T-helper 1 cell (primary cell): Measurements from ENCODE around the gene G6PC3.
A peak's percentile ranks its signal among the peaks of the same experiment; 100 is the strongest.

Source experiments
- DNase-seq, 5 donors: peaks; one replicate each; pipeline ENCODE4 v3.0.0-alpha.2; 2012 to 2020

Gene G6PC3

DNA sequence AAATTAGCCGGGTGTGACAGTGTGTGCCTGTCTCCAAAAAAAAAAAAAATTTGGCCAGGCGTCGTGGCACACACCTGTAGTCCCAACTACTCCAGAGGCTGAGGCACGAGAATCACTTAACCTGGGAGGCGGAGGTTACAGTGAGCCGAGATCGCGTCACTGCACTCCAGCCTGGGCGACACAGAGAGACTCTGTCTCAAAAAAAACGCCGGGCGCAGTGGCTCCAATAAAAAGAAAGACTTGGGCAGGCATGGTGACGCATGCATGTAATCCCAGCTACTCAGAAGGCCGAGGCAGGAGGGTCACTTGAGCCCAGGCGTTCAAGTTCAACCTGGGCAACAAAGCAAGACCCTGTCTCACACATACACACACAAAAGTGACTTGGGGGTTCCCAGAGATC lies 7.7 kb upstream of the G6PC3 start:
- no peak for DNase-seq

DNA sequence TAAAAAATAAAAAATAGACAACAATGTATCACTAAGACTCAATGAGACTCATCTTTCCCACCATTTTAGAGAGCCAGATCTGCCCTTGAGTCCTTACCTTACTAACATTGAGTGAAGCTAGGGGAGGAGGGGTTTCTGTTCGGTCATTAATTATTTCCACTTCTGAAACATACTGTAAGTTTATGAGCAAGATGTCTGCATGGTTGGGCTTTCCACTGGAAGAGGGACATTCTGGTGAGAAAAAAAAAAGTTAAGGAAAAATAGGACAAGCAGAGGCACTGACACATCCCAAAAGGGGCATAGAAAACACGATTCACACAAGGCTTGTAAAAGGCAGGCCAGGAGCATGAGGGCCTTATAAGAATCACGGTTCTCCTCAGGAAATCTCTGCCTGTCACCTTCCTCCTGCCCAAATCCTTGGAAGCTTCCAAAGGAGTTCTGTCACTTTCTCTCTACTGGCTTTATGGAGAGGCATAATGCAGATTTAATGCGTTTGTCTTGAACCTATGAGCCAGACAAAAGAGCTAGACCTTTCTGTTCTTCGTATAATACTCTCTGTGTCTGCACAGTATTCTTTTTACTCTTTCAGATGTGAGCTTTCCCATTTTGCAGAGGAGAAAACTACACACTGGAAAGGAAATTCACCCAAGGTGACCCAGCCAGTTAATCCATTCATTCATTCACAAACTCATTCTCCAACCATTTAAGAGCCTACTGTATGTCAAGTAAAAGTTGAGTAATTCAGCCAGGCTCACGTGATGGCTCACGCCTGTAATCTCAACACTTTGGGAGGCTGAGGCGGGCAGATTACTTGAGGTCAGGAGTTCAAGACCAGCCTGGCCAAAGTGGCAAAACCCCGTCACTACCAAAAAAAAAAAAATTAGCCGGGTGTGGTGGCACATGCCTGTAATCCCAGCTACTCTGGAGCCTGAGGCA lies 6.6 kb upstream of the G6PC3 start:
- DNase-seq = no peak

DNA sequence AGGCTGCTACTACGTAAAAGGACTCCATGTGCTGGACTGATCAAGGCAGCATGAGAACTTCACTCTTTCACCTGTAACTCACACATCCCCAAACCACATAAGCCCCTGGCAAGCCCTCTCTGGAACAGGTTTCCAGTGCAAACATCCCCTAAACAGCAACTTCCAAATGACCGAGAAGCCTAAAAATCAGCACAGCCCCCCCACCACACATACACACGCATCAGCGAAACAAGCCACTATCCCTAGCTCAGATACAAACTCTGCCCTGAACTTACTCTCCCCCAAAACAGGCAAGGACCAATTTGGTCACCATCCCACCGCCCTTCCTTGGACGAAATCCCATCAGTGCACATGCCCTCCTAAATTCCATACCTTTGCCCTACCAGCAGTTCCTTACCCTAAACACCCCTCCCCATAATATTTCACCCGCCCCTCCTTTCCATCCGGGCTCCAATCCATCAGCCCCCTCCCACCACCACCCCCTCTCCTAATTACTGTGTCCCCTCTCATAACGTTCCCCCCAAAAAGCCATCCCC lies 4.8 kb upstream of the G6PC3 start:
- peak in 1 of 5 donors; percentile 19 for DNase-seq

DNA sequence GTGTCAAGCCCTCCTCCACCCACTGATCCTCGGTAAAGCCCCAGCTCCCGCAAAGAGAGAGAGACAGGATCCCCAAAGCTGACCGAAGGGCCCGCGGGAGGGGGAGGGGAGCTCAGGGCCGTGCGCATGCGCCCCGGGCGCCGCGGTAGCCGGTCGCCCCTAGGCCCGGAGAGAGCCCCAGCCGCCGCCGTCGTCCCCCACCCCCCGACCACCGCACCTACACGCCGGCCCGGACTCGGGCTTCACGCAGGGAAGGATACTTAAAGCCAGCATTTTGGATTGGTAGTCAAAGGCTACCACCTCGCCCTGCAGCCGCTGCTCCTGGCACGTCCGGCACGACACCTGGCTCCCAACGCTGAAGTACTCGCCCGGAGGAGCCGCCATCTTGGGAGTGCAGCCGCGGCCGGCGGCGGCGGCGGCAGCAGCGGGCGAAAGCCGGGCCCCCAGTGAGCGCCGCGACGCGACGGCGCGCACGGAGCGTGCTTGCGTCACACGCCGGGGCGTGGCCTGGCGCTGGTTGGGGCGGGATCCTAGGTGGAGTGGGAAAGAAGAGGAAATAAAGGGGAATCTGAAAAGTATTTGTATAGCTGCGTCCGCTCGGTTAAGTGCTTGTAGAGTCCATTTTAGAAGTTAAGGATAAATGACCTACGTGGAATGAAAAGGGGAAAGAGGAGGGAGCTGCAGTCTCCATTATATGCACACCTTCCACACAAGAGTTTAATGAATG lies 4.2 kb upstream of the G6PC3 start, which contains the start of gene LSM12:
LSM12 (minus strand) TSS at position 468 of the 727 bp plus-strand sequence; CDS start at position 384, 84 bp downstream.
- DNase-seq = peak; percentile 73 to 90 (median 83)

DNA sequence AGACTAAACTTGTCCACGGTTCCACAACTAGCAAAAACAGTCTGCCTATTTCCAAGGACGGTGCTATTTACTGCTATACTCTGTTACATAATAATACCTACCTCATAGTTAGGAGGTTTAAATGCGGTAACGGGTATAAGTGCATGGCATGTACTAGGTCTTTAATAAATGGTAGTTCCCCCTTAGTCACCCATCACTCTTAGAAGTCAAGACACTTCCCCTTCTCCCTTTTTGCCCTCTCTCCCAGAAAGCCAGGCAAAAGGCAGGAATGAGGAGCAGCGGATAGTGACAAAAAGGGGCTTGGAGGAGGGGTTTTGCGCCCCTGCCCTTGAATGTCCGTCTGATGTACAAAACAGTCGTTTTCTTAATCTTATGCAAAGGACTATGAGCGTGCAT lies 3.0 kb upstream of the G6PC3 start:
- no peak for DNase-seq

DNA sequence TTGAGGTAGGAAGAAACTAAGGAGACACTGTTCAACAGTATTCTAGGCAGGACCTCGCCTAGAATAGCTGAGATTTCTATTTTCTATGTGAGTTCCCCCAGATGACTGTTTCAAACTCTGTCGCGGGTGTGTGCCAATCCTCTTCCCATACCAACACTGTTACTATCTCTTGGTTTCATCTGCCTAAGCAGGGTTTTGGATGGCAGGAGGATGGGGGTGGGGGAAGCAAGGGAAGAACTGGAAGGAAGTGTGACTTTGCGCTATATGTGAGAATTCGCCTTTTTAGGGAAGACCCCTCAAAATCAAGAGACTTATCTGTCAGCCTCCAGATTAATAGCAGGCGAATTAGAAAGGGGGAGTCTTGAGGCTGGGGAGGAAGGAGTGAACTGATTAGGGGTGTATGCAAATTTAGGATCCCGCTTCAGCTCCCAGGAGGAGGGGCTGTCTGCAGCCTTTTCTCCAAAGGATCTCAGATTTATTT lies 521 bp upstream of the G6PC3 start:
- no peak for DNase-seq

DNA sequence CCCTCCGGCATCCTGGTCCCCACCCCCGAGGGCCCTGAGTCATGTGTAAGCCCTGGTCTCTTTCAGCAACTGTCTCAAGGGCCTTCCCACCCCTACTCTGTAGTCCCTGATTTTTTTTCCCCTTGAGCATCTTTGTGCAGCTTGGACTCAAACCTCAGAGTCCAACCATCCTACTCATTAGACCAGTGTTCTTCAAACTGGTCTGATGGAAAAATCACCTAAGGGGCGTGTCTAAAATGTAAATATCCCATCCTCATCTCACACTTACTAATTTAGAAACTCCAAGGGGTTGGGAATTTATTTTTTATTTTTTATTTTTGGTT lies 624 bp downstream of the G6PC3 start:
- DNase-seq = no peak

DNA sequence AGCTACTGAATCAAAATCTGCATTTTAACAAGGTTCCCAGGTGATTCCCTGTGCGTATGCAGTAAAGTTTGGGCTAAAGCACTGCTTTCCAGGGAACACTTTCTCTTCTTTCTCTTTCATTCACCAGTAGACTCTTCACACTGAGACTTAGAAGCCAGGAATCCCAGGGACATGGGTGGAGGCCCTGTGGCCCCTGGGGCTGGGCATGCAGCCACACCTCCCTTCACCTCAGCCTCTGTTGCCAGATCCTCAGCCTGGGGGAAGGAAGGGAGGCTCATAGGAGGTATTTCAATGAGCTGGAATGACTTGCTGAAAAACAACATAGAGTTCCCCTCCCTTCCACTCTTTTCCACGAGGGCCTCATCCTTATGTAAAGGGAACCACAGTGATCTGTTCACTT lies 1.2 kb downstream of the G6PC3 start:
- no peak for DNase-seq

DNA sequence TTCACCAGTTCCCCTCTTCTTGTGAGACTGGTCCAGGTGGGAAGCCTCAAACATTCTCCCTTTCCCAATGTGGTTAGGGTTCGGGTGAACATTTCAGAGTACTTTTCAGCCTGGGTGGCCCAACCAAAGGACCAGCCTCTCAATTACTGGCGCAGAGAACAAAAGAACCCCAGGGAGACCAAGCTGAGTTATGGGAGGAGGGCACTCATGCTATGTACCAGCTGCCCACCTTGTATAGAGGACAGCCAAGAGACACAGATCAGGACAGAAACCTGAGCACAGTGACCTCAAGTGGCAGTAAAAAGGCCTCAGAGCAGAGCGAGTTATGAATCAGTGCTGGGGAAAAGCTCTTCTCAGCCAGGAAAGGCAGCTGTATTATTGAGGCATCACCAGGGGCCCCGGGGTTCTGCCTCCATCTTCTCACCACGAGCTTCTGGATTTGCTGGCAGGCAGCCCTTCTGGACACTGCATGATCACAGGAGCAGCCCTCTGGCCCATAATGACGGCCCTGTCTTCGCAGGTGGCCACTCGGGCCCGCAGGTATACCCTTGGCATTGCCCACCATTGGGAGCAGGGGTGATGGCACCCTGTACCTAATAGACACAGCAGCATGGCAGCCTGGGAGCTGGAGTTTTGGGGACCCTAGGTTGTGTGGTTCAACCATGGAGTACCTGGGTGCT lies 3.8 kb downstream of the G6PC3 start:
- DNase-seq = no peak

DNA sequence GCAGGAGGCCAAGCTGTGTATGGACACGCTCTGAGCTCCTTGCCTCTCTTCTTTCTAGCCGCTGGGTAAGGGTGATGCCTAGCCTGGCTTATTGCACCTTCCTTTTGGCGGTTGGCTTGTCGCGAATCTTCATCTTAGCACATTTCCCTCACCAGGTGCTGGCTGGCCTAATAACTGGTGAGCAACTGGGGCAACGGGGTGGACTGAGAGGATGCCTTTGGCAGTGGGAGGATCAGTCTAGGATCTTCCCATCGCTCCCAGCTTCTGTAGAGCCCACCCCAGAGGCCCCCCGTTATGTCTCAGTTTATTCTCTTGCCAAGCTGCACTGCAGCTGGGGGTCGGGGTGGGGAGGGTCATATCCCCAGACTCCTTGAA lies 4.4 kb downstream of the G6PC3 start:
- no peak for DNase-seq

DNA sequence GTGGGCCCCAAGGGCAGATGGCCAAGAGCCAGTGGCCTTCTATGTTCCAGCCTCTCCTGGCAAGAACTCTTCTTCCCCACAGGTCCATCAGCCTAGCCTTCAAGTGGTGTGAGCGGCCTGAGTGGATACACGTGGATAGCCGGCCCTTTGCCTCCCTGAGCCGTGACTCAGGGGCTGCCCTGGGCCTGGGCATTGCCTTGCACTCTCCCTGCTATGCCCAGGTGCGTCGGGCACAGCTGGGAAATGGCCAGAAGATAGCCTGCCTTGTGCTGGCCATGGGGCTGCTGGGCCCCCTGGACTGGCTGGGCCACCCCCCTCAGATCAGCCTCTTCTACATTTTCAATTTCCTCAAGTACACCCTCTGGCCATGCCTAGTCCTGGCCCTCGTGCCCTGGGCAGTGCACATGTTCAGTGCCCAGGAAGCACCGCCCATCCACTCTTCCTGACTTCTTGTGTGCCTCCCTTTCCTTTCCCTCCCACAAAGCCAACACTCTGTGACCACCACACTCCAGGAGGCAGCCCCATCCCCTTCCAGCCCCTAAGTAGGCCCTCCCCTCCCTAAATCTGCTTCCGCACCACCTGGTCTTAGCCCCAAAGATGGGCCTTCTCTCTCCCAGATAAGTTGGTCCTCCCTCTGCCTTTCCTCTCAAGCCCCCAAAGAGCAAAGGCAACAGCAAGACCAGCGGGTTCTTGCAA lies 5.2 kb downstream of the G6PC3 start:
- DNase-seq = no peak

DNA sequence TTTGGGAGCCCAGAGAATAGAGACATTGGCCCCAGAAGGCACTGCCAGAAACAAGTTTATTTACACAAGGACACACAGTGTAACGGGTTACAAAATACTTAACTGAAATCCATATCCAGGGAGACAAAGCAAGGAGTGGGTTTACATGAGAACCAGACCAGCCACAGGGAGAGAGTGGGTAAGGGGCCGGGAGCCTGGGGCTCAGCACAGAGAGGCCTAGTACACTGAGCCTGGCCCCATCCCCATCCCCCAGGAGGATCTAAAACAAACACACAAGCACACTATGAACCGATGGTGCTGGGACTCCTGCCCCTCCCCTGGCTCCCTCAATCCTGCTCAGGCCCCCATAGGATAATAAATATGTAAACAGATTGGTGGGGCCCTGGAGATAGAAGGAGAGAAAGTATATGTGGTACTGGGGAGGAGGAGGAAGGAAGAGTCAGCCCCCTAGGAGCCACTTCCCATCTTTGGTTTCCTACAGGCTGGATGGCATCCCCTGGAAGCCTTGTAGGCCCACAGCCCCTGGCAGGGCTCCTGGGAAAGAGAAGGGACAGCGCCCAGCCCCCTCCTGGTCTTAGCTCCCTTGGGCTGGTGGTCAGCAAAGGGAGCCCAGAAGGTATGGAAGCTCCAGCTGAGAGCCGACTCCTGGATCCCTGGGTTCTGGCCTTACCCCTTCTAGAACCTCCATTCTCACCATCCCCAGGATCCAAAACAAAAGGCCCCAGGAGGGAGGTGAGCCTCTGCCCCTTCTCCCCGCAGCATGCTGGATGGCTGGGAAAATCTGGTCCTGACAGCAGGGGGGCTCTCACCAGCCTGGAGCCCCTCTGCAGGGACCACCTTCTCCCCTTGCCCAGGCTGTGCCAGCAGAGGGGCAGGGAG lies 6.4 kb downstream of the G6PC3 start:
- DNase-seq = no peak

DNA sequence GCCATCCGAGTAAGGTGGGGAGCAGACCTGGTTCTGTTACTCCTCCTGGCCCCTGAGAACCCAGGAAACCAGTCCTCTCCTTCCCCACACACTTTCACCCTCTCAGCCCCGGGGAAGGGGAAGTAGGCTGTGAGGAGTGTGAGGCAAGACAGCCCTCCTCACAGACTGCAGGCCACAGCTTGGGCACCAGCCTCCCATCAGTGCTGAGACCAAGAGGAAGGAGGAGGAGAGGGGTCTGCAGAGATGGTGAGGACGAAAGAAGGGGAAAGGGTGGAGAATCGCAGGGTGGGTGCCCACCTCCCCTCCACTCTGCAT lies 7.0 kb downstream of the G6PC3 start:
- DNase-seq = no peak

DNA sequence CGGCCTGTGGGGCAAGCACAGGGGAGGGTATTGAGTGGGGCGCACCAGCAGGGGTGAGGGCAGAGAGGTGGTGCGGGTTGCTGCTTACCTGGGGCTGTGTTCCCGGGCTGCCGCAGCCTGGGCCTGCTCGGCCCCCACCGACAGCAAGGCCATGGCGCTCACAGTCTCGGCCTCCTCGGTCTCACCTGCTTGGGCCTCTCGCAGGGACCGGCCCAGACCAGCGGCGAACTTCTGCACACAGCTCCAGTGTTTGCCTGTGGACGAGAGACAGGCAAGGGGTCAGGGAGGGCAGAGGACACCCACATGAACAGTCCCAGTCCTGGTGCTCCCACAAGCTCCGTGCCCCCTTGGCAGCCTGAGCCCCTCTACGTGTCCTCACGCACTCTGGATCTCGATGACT lies 7.9 kb downstream of the G6PC3 start:
- DNase-seq = no peak

DNA sequence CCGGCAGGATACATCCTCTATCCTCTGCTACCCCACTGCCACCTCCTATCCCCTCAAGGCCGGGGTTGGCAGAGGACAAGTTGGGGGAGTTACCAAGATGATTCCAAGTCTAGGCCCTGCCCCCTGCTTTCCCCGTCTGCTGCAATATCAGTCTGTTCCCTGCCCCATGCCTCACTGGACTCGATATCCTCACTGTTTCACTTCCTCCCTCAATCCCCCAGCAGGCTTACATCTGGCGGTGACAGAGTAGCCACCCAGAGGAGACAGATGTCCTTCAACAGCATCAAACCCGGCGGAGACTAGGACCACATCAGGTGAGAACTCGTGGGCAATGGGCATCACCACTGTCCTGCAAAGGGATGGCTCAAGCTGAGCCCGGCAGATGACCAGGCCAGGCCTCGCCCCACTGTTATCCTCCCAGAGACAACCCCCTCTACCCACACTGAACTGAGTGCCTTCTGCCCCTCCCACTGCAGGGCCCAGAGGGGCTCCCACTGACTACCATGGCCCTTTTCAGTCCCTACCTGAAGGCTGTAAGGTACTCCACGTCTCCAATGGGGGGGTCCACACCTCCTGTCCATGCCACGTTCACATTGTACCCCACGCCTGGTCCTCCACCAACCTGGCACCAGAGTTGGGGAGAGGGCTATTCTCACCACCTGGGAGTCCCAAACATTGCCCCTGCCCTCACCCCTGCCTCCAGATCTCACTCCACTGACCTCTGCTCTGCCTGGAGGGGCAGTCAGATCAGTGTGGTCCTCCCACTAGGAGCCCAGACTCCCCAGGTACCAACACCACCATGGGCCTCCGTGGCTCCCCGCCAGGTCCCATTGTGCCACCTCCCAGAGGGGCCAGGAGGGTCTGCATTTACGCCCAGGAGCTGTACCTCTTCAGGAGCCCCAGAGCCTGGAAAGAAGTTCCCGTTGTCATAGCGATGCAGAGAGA lies 9.6 kb downstream of the G6PC3 start:
- no peak for DNase-seq

DNA sequence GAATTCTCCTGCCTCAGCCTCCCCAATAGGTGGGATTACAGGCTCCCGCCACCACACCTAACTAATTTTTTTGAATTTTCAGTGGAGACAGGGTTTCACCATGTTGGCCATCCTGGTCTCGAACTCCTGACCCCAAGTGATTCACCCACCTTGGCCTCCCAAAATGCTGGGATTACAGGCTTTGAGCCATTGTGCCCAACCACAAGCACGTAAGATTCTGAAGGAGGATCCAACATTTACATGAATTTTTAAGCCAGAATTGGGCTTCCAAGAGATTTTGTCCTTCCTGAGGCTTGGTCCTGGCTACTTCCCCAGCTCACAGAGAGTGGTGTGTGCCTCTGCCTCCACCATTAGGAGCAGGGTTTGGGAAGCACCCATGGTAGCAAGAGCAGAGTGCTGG lies 11.1 kb downstream of the G6PC3 start:
- no peak for DNase-seq

DNA sequence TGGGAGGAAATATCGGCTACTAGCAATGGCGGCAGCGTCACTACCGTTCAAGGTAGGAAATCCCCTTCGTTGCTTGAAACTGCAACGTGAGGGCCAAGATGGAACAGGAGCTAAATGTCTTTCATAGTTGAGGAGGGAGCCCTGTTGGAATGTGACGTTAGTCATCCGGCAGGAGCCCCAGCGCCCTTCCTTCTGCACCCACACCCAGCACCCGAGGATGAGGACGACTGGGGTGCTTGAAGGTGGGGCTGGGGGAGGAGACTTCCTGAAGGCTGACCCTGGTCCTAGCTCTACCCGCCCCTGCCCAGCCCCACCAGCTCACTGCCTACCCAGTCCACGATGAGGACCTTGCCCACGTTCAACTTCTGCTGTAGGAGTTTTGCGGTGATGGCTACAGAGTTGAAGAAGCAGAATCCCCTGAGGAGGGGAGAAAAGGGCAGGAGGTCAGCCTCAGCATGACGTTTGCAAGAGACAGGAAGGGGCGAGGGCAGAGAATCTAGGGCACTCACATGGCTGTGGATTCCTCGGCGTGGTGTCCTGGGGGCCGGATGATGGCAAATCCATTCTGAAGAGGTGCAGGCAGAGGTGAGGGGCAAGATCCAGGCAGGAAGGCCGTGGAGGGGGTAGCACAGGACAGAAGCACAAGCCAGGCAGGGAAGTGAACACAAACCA lies 11.9 kb downstream of the G6PC3 start:
- DNase-seq = no peak

DNA sequence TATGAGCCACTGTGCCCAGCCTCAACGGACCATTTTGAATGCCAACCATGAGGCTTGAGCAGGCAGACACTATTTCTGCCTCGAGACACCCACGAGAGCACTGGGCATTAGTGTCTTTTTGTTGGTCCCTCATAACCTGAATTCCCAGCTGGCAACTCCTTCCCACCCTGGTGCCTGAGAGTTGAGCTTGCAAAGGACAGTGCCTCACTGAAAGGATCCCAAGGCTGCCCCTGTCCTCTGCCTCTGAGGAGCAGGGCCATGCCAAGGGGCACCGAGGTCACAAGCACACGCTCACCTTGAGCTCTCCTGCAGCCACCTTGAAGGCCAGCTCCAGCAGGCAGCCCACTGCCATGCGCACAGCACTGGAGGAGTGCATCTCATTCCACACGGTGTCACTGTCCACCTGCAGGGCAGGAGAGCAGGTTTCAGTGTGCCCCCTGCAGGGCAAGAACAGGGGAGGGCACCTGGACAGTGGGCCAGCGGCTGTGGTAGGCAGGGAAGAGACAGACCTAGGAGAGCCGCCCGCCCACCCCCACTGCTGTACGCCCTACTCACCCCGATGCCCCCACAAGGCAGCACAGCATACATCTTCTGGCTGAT lies 12.8 kb downstream of the G6PC3 start:
- no peak for DNase-seq

DNA sequence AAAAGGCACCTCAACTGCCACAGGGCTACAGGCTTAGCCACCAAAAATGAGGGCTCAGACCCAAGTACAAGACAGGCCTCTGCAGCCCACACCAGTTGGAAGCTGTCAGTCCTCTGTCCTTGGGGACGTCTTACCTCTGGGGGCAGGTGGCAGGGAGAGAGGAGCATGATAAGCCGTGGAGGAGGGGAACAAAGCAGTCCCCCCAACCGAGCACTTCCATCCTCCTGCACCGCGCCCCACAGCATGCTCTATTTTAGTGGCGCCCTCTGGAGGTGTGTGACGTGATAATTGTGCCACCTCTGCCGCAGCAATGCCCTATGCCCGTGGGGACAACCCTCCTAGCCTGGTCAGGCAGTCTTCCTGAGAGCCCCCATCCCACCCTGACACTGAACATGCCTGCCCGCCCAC lies 13.6 kb downstream of the G6PC3 start:
- DNase-seq = no peak

DNA sequence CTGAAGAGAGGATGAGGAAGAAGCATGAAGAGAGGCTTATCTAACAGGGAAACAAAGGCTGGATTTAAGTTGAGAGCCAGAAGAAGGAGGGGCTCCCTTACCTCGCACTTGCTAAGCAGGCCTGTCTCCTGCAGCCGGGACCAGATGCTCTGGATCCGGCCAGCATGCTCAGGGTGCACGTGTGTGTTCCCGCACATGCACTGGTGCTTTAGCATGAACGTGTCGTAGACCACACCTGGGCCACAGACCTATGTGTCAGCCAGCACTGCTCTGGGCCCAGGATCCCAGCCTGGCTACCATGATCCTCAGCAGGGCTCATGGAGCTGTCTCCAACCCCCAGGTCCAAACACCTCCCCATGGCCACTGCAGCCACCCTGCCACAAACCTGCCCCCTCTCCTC lies 14.4 kb downstream of the G6PC3 start:
- no peak for DNase-seq
